ENCODE data around the gene LYPD1.

Gene LYPD1

DNA sequence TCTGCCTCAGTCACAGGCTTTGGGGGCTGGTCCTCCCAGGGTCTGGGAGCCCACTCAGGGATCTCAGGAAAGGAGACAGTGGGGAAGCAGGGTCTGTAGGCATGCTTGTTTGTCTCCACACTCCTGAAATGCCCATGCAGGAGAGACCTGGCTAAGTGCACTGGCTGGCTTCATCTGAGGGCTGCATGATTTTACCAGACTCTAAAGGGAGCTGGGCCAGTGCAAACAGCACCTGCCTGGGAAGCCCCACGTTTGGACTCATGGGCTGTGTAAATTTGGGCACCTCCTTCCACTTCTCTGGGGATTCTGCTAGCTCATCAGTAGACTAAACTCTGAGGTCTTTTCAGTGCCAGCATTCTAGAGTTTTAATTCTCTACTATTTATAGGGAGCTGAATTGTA is 33.7 kb downstream of the LYPD1 start:
- no peak overlapping the region for H4K91ac ChIP-seq (ENCODE audit: low read length)
- no peak overlapping the region for H2BK5ac ChIP-seq (ENCODE audit: low read depth, low read length, poor library complexity, severe bottlenecking)
- WGBS, result 83% methylated on average over 1 of the region's 1 CpG
- no peaks in the 10 kb centered on the region for H3K27me3 ChIP-seq (ENCODE audit: control insufficient read depth in 1 of 2, insufficient read depth in 1 of 2, low read length in 2 of 2)
- peaks cover 20% of the 10 kb centered on the region for H3K79me1 ChIP-seq (replicated peaks; ENCODE audit: low read length, poor library complexity, severe bottlenecking)
- H3K18ac ChIP-seq (ENCODE audit: low read depth in 1 of 2, low read length in 2 of 2), result no peak overlapping the region
- no peaks in the 10 kb centered on the region for H3K36me3 ChIP-seq (ENCODE audit: control insufficient read depth in 1 of 2, insufficient read depth in 2 of 2, low read depth in 1 of 2, low read length in 2 of 2)
- no peak overlapping the region for H2AK5ac ChIP-seq (ENCODE audit: low read length, severe bottlenecking)
- no peak overlapping the region for H3K4me2 ChIP-seq (ENCODE audit: low read length, poor library complexity, severe bottlenecking)
- no peaks in the 10 kb centered on the region for H3K9me3 ChIP-seq (ENCODE audit: control insufficient read depth, low read length)
- H3K4me3 ChIP-seq (ENCODE audit: insufficient read depth in 1 of 2, low read depth in 1 of 2, low read length in 2 of 2), result no peak overlapping the region
- H2BK120ac ChIP-seq (ENCODE audit: low read depth, low read length), result no peak overlapping the region
- no peak overlapping the region for H3K23ac ChIP-seq (ENCODE audit: low read length in 2 of 2)
- H3K27ac ChIP-seq (ENCODE audit: low read length, poor library complexity, severe bottlenecking), result no peak overlapping the region
- no peak overlapping the region for H2AFZ ChIP-seq (ENCODE audit: low read depth, low read length)
- H3K9ac ChIP-seq (ENCODE audit: low read length), result no peak overlapping the region
- H3K14ac ChIP-seq (ENCODE audit: low read length in 2 of 2), result no peak overlapping the region
- H2BK15ac ChIP-seq (ENCODE audit: low read depth, poor library complexity, severe bottlenecking), result no peak overlapping the region
- DNase-seq, result no peak
- H4K8ac ChIP-seq (ENCODE audit: low read length), result no peak overlapping the region
- no peak overlapping the region for H3K4ac ChIP-seq (ENCODE audit: low read depth in 1 of 2, low read length in 2 of 2)
- peaks cover 12% of the 10 kb centered on the region for H3K4me1 ChIP-seq (ENCODE audit: control insufficient read depth, insufficient read depth, low read depth, low read length)
- no peak overlapping the region for H2BK12ac ChIP-seq (ENCODE audit: low read length in 2 of 2)

DNA sequence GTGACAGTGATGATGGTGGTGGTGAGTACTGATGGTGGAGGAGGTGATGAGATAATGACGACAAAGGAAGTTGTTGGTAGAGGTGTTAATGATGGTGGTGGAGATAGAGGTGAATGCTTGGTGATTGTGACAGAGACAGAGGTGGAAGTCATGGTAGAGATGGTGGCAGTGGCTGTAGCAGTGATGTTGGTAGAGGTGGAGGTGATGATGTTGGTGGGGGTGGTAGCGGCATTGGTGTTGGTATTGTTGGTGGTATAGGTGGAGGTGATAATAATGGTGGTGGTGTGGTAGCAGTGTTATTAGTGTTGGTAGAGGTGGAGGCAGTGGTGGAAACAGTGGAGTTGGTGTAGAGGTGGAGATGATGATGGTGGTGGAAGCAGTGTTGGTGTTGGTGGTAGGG is 36.4 kb downstream of the LYPD1 start:
- Histone ChIP-seq H2BK5ac (ENCODE audit: low read depth, low read length, poor library complexity, severe bottlenecking) (no peak overlapping the region), H2BK120ac (ENCODE audit: low read depth, low read length) (no peak overlapping the region), H3K27ac (ENCODE audit: low read length, poor library complexity, severe bottlenecking) (no peak overlapping the region), H3K4me1 (ENCODE audit: control insufficient read depth, insufficient read depth, low read depth, low read length) (peaks cover 12% of the 10 kb centered on the region), H3K18ac (ENCODE audit: low read depth in 1 of 2, low read length in 2 of 2) (no peak overlapping the region), H3K79me1 (replicated peaks; ENCODE audit: low read length, poor library complexity, severe bottlenecking) (peaks cover 18% of the 10 kb centered on the region), H3K9ac (ENCODE audit: low read length) (no peak overlapping the region), H3K36me3 (ENCODE audit: control insufficient read depth in 1 of 2, insufficient read depth in 2 of 2, low read depth in 1 of 2, low read length in 2 of 2) (no peaks in the 10 kb centered on the region), H2AFZ (ENCODE audit: low read depth, low read length) (no peak overlapping the region), H4K91ac (ENCODE audit: low read length) (no peak overlapping the region), H2BK15ac (ENCODE audit: low read depth, poor library complexity, severe bottlenecking) (no peak overlapping the region), H3K4me2 (ENCODE audit: low read length, poor library complexity, severe bottlenecking) (no peak overlapping the region), H3K4me3 (ENCODE audit: insufficient read depth in 1 of 2, low read depth in 1 of 2, low read length in 2 of 2) (no peak overlapping the region), H2BK12ac (ENCODE audit: low read length in 2 of 2) (no peak overlapping the region), H4K8ac (ENCODE audit: low read length) (no peak overlapping the region), H3K4ac (ENCODE audit: low read depth in 1 of 2, low read length in 2 of 2) (no peak overlapping the region), H3K14ac (ENCODE audit: low read length in 2 of 2) (no peak overlapping the region), H3K23ac (ENCODE audit: low read length in 2 of 2) (peak overlapping the region in 1 of 2 experiments; percentile 67), H2AK5ac (ENCODE audit: low read length, severe bottlenecking) (no peak overlapping the region), H3K27me3 (ENCODE audit: control insufficient read depth in 1 of 2, insufficient read depth in 1 of 2, low read length in 2 of 2) (no peaks in the 10 kb centered on the region), H3K9me3 (ENCODE audit: control insufficient read depth, low read length) (no peaks in the 10 kb centered on the region)
- WGBS, result 99% methylated on average over 2 of the region's 2 CpGs
- no peak for DNase-seq

- H2BK120ac ChIP-seq (ENCODE audit: low read depth, low read length), result no peak overlapping the region
- peaks cover 24% of the 10 kb centered on the region for H3K79me1 ChIP-seq (replicated peaks; ENCODE audit: low read length, poor library complexity, severe bottlenecking)
- DNase-seq, result peak; percentile 24
- peak overlapping the region in 1 of 2 experiments; percentile 14 for H3K4me3 ChIP-seq (ENCODE audit: insufficient read depth in 1 of 2, low read depth in 1 of 2, low read length in 2 of 2)
- H3K23ac ChIP-seq (ENCODE audit: low read length in 2 of 2), result no peak overlapping the region
- no peaks in the 10 kb centered on the region for H3K9me3 ChIP-seq (ENCODE audit: control insufficient read depth, low read length)
- no peak overlapping the region for H2AK5ac ChIP-seq (ENCODE audit: low read length, severe bottlenecking)
- H2BK5ac ChIP-seq (ENCODE audit: low read depth, low read length, poor library complexity, severe bottlenecking), result no peak overlapping the region
- peak overlapping the region; percentile 16 for H3K27ac ChIP-seq (ENCODE audit: low read length, poor library complexity, severe bottlenecking)
- WGBS, result 34% methylated on average over 6 of the region's 6 CpGs
- H4K8ac ChIP-seq (ENCODE audit: low read length), result no peak overlapping the region
- H3K4ac ChIP-seq (ENCODE audit: low read depth in 1 of 2, low read length in 2 of 2), result no peak overlapping the region
- no peak overlapping the region for H3K18ac ChIP-seq (ENCODE audit: low read depth in 1 of 2, low read length in 2 of 2)
- peak overlapping the region; percentile 45 for H3K9ac ChIP-seq (ENCODE audit: low read length)
- no peak overlapping the region for H4K91ac ChIP-seq (ENCODE audit: low read length)
- no peaks in the 10 kb centered on the region for H3K27me3 ChIP-seq (ENCODE audit: control insufficient read depth in 1 of 2, insufficient read depth in 1 of 2, low read length in 2 of 2)
- H3K36me3 ChIP-seq (ENCODE audit: control insufficient read depth in 1 of 2, insufficient read depth in 2 of 2, low read depth in 1 of 2, low read length in 2 of 2), result no peaks in the 10 kb centered on the region
- H2BK12ac ChIP-seq (ENCODE audit: low read length in 2 of 2), result no peak overlapping the region
- H2AFZ ChIP-seq (ENCODE audit: low read depth, low read length), result no peak overlapping the region
- no peak overlapping the region for H3K4me2 ChIP-seq (ENCODE audit: low read length, poor library complexity, severe bottlenecking)
- no peak overlapping the region for H3K14ac ChIP-seq (ENCODE audit: low read length in 2 of 2)
- peaks cover 13% of the 10 kb centered on the region for H3K4me1 ChIP-seq (ENCODE audit: control insufficient read depth, insufficient read depth, low read depth, low read length)
- H2BK15ac ChIP-seq (ENCODE audit: low read depth, poor library complexity, severe bottlenecking), result no peak overlapping the region
These were observed 37.9 kb downstream of the LYPD1 start for GRCh38 chr2:132632000-132632649.

- no peak overlapping the region for H2BK5ac ChIP-seq (ENCODE audit: low read depth, low read length, poor library complexity, severe bottlenecking)
- H3K9me3 ChIP-seq (ENCODE audit: control insufficient read depth, low read length), result no peaks in the 10 kb centered on the region
- H3K79me1 ChIP-seq (replicated peaks; ENCODE audit: low read length, poor library complexity, severe bottlenecking), result peaks cover 7% of the 10 kb centered on the region
- H2BK12ac ChIP-seq (ENCODE audit: low read length in 2 of 2), result no peak overlapping the region
- H4K8ac ChIP-seq (ENCODE audit: low read length), result no peak overlapping the region
- H3K4ac ChIP-seq (ENCODE audit: low read depth in 1 of 2, low read length in 2 of 2), result no peak overlapping the region
- H3K27me3 ChIP-seq (ENCODE audit: control insufficient read depth in 1 of 2, insufficient read depth in 1 of 2, low read length in 2 of 2), result no peaks in the 10 kb centered on the region
- H3K4me3 ChIP-seq (ENCODE audit: insufficient read depth in 1 of 2, low read depth in 1 of 2, low read length in 2 of 2), result no peak overlapping the region
- no peak overlapping the region for H3K27ac ChIP-seq (ENCODE audit: low read length, poor library complexity, severe bottlenecking)
- H3K9ac ChIP-seq (ENCODE audit: low read length), result no peak overlapping the region
- H3K36me3 ChIP-seq (ENCODE audit: control insufficient read depth in 1 of 2, insufficient read depth in 2 of 2, low read depth in 1 of 2, low read length in 2 of 2), result no peaks in the 10 kb centered on the region
- H2BK120ac ChIP-seq (ENCODE audit: low read depth, low read length), result no peak overlapping the region
- peaks cover 7% of the 10 kb centered on the region for H3K4me1 ChIP-seq (ENCODE audit: control insufficient read depth, insufficient read depth, low read depth, low read length)
- no peak overlapping the region for H3K23ac ChIP-seq (ENCODE audit: low read length in 2 of 2)
- no peak overlapping the region for H2AK5ac ChIP-seq (ENCODE audit: low read length, severe bottlenecking)
- H3K4me2 ChIP-seq (ENCODE audit: low read length, poor library complexity, severe bottlenecking), result no peak overlapping the region
- no peak overlapping the region for H2AFZ ChIP-seq (ENCODE audit: low read depth, low read length)
- no peak for DNase-seq
- no peak overlapping the region for H3K14ac ChIP-seq (ENCODE audit: low read length in 2 of 2)
- H3K18ac ChIP-seq (ENCODE audit: low read depth in 1 of 2, low read length in 2 of 2), result no peak overlapping the region
- no peak overlapping the region for H2BK15ac ChIP-seq (ENCODE audit: low read depth, poor library complexity, severe bottlenecking)
- H4K91ac ChIP-seq (ENCODE audit: low read length), result no peak overlapping the region
- WGBS, result 100% methylated on average over 2 of the region's 3 CpGs
These were observed 42.5 kb downstream of the LYPD1 start for GRCh38 chr2:132627536-132627935.

Data from mesenchymal stem cell (in vitro differentiated cells and primary cell).